ENCODE data around the gene SPDYE4.

Gene SPDYE4

DNA sequence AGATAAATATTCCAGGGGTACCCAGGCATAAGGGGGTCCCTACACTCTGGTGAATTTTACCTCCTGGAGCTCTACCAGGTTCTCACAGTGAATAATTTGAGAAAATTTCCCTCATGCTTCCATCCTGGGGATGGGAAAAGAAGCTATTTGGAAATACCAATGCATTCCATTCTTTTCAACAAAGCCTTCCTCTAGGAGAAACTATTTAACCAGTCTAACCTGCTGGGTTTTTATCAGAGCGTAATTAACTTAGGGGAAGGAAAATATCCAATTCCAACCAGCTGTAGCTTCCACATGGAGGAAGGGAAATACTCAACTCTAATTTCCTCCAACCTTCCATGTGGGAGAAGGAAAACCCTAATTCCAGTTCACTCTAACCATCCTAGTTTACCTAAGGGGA is 23.8 kb upstream of the SPDYE4 start:
- FAIRE-seq: no peak

DNA sequence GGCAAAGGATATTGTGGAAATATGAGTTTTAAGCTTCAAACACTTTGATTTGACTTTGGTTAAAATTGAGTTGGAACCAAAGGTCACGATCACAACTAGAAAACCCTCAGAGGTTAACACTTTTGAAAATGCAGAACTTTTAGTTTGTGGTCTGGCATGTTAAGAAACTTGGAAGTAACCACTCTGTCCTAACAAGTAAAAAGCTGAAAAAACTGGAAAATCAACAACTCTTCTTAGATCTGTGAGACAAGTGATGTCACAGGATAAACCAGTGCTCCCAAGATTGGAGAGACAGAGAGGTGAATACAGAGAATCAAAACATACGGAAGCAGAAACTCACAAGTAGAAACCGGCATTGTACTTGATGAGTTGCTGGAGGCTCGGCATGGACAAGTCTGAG is 23.4 kb upstream of the SPDYE4 start:
- FAIRE-seq: no peak

- FAIRE-seq: no peak
Observed at GRCh38 chr17:8776881-8777280, 18.5 kb upstream of the SPDYE4 start.

DNA sequence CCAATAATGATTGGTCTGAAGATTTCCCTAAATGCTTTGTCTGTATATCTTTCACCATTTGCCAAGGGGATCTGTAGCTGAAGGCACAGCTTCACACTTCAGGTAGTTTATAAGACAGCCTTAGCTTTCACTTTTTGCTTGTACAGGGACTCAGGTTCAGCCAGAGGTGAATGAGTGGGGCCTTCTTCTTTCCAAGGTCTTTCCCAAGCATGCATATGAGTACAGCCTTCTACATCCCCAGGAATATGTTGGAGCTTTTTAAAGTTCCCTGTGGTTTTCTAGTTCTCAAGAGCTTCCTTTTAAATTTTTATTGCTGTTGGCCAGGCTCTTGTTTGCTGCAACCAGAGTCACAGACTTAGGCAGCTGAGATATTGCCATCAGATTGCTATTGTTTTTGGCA is 17.9 kb upstream of the SPDYE4 start:
- no peak for FAIRE-seq

DNA sequence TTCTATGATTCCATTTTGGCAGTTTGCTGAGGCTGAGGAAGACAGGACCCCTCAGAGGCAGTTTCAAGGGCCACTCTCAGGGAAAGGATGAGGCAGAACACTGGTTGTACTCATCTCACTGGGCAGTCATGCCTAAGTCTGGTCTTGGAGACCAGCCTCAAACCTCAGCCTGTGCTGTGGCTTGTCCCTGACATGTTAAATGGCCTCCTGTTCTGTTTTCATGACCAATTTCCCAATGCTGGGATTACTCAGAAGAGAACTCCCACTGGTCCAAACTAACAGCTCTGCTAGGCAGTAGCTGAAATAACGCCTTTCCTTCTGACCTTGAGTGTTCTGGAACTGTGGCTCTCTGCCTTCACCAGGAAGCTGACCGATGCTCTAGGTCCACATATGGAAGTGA is 8.4 kb upstream of the SPDYE4 start:
- no peak for FAIRE-seq

DNA sequence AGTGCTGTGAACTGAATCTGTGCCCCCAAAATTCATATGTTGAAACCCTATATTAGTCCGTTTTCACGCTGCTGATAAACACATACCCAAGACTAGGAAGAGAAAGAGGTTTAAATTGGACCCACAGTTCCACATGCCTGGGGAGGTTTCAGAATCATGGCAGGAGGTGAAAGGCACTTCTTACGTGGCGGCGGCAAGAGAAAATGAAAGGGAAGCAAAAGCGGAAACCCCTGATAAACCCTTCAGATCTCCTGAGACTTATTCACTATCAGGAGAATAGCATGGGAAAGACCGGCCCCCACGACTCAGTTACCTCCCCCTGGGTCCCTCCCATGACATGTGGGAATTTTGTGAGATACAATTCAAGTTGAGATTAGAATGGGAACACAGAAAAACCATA is 3.7 kb upstream of the SPDYE4 start:
- no peak for FAIRE-seq

GRCh38 chr17:8757189-8757588 is 1.2 kb downstream of the SPDYE4 start:
- FAIRE-seq: no peak

DNA sequence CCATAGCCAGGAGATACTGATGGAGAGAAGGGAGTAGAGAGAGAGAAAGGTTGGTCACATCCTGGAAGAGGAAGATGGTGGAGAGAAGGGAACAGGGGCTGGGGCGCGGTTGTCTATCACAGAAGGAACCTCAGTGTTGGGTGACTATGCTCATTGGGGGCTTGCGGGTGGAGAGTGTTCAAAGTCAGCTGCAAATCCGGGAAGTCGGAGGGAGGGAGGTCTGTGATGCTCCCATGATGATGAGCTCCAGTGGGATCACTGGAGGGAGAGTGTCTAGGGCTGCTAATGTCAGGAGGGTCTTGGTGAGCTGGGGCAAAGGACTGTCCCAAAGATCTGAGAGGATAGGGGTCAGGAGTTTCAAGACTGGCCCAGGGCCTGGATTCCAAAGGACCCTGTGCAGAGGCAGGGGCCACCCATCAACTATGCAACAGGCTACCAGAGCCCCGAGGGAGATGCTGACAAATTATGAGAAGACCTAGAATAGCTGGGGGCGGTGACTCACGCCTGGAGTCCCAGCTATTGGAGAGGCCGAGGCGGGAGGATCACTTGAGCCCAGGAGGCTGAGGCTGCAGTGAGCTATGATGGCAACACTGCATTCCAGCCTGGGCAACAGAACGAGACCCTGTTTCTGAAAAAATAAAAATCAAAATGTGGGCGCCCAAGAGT is 2.6 kb downstream of the SPDYE4 start:
- FAIRE-seq: no peak

DNA sequence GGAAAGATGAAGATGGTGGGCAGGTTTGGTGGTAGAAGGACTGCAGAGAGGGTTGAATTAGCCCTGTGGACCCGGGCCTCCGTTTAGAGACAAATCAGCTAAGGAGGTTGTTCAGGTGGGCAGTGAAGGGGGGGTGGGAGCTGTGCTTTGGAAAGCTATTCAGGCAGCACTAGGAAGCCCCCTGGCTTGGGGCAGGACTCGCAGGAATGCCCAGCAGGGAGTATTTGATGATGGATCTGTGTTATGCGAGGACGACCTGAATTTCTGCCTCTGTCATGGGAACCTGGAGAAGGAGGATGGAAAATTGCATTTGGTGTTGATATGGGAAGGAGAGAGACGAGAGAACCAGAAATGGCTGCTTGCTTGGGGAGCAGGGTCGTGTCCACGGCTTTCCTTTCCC is 3.5 kb downstream of the SPDYE4 start:
- no peak for FAIRE-seq

GRCh38 chr17:8753976-8754440 is 4.3 kb downstream of the SPDYE4 start:
- peak; percentile 64 for FAIRE-seq

GRCh38 chr17:8753136-8753975 is 5.0 kb downstream of the SPDYE4 start:
- no peak for FAIRE-seq

DNA sequence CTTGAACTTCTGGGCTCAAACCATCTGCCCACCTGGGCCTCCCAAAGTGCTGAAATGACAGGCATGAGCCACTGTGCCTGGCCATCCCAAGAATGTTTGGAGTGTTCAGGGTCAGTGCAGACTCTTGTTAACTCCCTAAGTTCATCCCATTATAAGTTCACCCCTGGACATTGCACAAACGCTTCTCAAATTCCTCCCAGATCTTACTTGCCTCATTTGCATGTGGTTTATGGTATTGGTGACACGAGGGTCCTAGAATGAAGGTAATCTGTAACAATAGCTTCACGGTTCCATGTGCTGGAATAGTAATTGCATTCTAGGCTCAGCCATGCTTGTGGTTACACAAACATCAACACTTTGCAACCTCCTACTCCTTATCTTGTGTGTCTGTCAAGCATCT is 8.7 kb downstream of the SPDYE4 start:
- FAIRE-seq: no peak

GRCh38 chr17:8747742-8748141 is 10.6 kb downstream of the SPDYE4 start:
- FAIRE-seq: no peak

GRCh38 chr17:8746501-8747236 is 11.7 kb downstream of the SPDYE4 start:
- no peak for FAIRE-seq

- no peak for FAIRE-seq
Observed at GRCh38 chr17:8745586-8746500, 12.5 kb downstream of the SPDYE4 start.

DNA sequence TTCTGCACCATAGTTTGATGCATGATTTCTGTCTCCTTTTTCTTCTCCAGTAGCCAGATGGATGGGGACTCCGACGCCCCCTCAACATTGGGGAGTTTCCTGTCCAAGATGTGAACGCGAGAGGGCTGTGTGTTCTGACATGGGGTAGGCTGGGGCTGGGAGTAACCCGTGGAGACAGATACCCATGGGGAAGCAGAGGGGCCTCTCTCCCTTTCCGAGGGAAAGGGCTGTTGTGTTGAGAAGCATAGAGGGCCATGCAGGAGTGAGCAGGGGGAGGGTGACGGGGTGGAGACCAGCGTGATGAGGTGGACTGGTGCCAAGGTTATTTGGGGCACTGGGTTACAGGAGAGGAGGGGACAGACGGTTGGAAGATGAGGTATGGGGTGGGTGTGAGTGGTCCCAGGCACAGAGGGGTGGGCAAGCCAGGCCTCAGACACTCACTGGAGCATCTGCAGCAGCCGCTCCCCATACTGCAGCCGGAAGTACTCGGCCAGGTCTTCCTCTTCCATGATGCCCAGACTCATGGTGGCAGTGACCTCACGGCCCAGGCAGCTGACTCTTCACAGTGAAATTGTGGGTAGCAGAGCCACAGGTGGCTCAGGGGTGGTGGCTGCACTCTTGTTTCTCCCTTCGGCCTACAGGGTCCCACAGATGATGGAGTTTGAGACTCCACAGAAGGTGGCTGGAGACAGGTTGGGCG is 14.1 kb downstream of the SPDYE4 start:
- no peak for FAIRE-seq

GRCh38 chr17:8742819-8743218 is 15.5 kb downstream of the SPDYE4 start:
- no peak for FAIRE-seq

GRCh38 chr17:8742274-8742673 is 16.1 kb downstream of the SPDYE4 start:
- FAIRE-seq: no peak

- no peak for FAIRE-seq
Observed at GRCh38 chr17:8741771-8742170, 16.6 kb downstream of the SPDYE4 start.

- no peak for FAIRE-seq
Observed at GRCh38 chr17:8741366-8741765, 17.0 kb downstream of the SPDYE4 start.

DNA sequence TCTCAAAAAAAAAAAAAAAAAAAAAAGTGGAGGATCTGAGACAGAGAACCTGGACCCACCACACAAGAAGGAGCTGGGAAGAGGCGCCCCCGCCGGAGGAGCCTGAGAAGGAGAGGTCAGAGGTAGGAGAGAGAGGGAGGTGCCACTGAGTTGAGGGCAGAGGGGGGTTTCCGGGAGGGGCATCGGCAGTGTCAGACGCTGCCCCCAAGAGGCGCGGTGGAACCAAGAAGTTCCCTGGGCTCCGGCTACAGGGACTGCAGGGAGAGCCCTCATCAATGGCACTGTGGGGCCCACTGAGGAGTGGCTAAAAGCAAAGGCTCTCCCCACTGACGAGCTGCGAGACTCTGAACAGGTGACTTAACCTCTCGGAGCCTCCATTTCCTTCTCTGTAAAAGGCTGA is 17.9 kb downstream of the SPDYE4 start:
- FAIRE-seq: no peak

GRCh38 chr17:8739097-8739496 is 19.2 kb downstream of the SPDYE4 start:
- no peak for FAIRE-seq

Data from A204.1 (cell line).